ENCODE measurements around the gene C14orf180. TPM values are rescaled to one million over a fixed set of nuclear protein-coding genes. Genes with fewer than 3 reads are reported as not detected.

C14orf180 gene
- total RNA-seq, 1 donor from 2014 or later = not detected

DNA sequence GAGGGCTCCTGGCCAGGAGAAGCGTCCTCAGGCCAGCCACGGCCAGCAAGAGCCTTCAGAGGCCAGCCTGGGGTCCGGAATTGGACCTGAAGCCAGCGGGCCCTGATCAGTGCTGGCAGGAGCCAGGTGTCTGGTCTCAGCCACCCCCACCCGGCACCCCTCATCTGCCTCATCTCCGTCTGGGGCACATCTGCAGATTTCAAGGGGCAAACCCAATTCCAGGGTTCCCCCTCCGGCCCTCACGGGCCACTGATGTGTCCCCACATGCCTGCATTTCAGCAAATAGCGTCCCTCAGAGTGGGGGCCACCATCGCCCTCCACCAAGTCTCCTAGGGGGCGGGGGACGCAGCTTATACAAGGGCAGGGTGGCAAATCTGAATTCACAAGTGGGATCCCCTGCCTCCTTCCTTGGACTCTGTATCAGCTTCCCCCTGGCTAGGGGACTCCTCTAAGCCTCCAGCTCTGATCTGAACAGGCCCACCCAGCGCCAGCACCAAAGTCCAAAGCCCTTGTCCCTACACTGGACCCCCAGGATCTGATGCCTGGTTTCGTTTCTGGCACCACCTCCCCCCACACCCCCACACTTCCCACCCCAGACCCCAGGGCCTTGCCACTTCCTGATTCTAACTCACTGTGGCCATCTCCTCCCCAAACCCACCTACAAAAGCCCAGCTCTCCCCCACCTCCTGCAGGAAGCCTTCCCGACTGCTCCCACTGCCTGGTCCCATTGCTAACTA lies 14.9 kb downstream of the C14orf180 start:
- ATAC-seq = no peak

- no peak for ATAC-seq
Measured at GRCh38 chr14:104595116-104595675, 15.6 kb downstream of the C14orf180 start.

DNA sequence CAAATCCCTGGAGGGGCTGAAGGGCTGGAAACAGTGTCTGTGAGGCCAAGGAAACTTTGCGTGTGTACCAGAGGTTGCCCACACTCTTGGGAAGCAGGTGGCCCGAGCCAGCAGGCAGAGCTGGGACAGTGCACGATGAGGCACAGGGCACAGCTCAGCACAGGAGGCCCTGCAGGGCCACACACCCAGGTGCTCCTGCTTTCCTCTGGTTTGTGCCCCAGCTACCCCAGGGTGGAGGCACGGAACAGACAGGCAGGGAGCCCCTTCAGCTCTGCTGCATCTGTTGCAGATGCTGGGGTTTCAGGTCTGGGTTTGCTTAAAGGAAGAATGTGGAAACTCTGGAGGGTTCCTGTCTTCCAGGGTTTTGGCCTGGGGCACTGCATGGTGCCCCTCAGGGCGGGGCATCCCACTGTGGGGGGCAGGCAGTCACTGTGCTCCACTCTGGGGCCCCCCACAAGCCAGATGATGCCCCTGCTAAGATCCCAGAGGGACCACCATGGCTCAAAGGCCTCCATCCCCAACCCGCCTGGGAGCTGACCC lies 16.4 kb downstream of the C14orf180 start:
- ATAC-seq = no peak

DNA sequence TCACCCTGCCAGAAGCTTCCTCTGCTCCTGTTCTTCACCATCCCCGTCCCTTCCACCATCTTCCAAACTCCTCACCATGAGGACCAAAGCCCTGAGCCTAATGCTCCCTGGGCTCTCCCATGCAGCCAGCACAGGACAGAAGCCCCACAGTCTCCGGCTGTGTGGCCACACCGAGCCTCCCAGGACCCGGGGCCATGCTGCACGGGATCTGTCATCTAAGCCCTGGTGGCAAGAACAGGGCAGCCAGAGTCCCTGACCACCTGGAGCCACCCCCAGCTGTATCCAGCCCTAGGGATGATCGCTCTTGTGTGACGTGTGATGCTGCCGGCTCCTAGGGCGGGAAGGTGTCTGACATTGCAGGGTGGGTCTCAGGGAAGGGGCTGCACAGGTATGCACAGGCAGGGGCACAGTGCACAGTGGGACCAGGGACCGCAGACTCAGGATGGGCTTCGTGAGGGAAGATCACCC lies 16.9 kb downstream of the C14orf180 start:
- no peak for ATAC-seq

DNA sequence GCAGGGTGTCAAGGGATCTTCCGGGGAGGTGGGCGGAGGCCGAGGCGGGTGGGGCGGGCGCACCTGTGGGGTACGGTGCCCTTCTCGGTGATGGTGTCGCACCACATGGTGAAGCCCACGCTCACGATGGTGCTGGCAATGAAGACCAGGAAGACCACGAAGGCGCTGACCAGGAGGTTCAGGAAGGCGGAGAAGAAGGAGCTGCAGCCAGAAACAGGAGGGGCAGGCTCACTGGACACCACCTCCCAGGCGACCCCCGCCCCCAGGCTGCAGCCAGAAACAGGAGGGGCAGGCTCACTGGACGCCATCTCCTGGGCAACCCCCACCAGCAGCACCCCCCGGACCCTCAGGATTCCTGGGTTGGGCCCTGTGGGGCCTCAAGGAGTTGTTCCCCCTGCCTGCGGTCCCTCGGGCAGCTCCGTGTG lies 17.4 kb downstream of the C14orf180 start:
- ATAC-seq = no peak

- ATAC-seq = no peak
Measured at GRCh38 chr14:104597576-104597975, 18.0 kb downstream of the C14orf180 start.

DNA sequence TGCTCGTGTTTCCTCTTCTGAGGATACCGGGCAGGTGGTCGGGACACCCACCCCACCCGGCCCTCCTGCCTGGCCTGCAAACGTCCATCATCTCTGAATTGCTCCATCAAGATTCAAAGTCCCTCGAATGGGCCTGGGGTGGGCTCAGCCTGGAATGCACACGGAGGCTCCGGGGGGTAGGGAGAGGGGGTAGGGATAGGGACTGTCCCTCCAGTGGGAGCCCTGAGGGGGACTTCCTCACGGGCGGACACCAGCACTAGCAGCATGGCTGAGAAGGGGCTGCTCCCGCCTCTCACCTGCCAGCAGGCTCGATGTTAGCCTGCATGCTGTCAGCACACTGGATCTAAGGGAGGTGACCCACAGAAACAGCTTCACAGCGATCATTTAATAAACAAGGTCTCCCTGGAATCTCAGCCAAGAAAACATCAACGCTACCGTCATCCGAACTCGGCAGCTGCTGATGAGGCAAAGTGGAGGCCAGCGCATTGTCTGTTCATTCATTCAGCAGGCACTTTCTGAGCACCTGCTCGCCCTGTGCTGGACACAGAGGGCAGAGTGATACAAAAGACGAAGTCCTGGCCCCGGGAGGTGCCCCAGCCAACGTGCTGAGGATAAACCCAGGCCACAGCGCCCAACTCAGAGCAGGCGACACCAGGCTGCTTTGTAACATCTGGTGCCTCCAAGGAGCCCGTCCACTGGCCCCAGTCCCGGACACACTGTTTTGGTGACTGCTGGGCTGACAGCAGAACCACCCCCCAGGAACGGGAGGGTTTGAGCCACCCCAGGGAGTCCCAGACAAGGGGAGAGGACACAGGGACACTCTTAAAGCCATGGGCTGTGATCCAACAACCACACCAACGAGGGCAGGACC lies 18.7 kb downstream of the C14orf180 start:
- no peak for ATAC-seq

- no peak for ATAC-seq
Measured at GRCh38 chr14:104598910-104599273, 19.3 kb downstream of the C14orf180 start.

DNA sequence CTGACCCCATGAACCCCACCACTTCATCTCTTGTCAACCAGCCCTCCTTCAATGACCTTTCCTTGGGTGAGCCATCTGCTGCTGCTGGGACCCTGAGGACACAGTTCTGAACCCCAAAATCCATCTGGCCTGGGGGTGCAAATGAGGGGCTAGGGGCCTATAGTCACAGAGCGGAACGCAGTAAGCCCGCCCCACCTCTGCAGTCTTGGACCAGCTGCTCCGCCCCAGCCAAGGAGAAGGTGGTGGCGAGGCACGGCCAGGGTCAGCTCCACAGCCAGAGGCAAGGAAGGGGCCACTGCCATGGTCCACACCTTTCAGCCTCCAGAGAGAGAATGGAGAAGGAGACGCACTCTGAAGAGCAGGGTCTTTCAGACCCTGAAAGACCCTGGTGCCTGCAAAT lies 19.9 kb downstream of the C14orf180 start:
- no peak for ATAC-seq

DNA sequence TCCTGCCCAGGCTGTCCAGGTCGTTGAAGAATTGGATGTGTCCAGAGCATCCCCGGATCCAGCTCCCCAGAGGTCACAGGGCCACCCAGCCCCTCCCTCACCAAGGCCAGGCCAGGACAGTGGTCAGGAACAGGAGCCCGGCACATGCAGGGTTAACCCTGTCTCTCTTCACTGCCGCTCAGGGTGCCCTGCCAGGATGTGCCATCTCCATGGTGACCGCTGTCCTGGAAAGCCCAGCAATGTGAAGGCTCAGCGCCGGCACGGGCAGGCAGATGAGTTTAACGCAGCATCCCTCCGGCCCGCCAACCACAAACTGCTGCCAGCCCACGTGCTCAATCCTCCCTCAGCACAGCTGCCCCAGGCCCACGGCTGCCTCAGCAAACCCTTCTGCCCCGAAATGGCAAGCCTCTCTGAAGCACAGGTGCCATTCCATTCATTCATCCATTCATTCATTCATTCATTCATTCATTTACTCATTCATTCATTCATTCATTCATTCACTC lies 20.6 kb downstream of the C14orf180 start:
- ATAC-seq = no peak

- ATAC-seq = no peak
Measured at GRCh38 chr14:104600805-104601204, 21.2 kb downstream of the C14orf180 start.

- no peak for ATAC-seq
Measured at GRCh38 chr14:104601786-104602185, 22.2 kb downstream of the C14orf180 start.

DNA sequence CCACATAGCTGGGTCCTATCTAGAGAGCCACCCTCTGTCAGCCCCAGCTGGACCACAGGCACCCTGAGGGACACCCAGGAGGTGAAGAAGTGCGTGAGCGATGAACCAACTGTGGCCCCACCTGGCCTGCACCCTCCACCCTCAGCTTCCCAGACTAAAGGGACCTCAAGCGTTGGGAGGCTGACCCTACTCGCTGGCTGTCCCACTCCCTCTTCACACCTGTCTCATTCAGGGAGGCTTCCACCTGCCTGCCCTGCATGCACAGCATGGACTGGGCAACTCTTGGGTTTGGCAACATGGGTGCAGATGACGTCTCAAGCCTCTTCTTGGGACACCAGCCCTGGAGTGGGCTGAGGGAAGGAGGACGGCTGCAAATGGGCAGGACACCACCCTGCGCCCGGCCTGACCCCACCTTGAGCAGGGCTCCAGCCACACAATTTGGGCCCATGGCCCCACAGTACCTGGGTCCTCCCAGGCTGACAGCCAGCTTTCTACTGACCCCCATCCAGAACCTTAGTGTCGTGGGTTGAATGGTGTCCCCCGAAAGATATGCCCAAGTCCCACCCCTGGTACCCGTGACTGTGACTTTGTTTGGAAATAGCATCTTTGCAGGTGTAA lies 22.9 kb downstream of the C14orf180 start:
- ATAC-seq = no peak

GRCh38 chr14:104602933-104603325 lies 23.4 kb downstream of the C14orf180 start:
- ATAC-seq = no peak

- no peak for ATAC-seq
Measured at GRCh38 chr14:104603711-104604401, 24.3 kb downstream of the C14orf180 start.

DNA sequence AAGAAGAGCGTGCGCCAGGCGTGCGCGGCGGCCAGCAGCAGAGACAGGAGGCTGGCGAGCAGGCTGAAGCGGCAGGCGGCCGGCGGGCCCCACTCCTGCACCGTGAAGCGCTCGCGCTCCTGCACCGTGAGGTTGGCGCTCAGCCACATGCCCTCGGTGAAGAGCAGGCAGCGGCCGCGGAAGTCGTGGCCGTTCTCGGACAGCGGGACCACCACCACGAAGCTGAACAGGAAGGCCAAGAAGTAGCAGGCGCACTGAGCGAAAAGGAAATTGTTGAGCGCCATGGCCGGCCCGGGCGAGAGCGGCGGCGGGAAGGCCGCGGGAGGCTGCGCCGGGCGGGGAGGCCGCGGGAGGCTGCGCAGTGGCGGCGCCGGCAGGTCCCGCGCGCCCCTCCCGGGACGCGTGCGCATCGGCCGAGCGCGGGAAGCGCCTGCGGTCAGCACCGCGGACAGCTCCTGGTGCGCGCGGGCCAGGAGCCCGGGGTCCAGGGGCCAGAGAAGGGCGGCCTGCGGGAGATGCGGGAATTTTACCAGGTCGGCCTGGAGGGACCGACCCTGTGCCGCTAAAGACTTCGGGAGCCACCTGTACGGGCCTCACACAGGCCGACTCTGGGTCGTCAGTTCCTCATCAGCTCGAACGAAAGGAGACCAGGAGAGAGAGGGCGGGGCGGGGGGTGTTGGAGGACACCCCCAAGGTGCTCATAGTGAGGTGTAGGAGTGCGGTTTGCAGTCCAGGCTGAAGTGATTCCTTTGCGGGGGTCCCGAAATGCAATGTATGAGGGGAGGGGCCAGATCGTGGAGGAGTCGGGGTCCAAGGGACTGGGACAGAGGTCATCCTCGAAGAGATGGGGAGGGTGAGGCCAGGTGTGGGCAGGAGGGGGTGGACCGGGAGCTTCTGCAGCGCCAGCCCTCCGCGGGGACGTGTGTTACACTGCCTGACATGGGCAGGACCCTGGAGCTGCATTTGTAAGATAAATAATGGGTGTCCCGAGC lies 25.2 kb downstream of the C14orf180 start, which contains the start of gene TMEM179:
Gene TMEM179 (minus strand): TSS at position 315 of the 992 bp plus-strand sequence. CDS start 31 bp downstream, at position 284.
- ATAC-seq = peak; percentile 20

DNA sequence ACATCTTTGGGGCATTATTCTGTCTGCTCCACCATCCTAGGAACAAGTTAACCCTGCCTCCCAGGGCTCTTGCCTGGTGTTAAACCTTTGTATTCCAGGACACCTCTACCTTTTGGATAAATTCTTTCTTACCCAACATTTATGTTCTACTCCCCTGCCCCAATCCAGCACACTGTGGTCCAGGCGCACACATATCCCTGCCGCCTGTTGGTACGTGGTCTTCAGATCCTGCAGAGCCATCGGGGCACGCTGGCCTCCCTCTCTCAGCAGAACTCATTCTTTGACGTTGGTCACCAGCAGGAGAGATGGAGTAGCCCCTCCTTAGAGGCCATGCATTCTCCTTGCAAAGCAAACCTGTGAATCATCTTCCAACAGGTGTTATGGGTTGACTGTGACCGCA lies 30.1 kb downstream of the C14orf180 start:
- no peak for ATAC-seq

DNA sequence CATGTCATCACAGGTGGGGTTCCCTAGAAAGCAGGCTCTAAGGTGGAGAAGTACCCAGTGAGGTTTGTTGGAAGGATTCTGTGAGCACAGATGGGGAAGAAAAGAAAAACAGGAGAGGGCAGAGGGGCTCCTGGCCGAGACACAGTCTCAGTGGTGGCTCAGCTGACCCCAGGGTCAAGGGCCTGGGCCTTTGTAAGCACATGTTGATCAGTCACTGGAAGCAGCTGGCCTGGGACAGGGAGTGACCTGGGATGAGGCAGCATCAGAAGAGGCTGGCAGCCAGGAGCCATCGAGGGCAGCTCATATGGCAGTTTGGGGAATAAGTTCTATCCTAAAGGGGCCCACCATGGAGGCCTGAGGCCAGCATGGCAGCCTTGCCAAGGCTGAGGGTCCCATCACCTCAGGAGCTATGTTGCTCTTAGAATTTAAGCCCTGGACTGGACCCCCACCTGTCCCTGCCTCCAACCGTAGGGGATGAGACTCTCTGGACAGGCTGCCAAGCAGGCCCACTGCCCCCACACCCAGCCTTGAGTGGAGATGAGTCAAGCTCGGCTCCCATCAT lies 31.3 kb downstream of the C14orf180 start:
- ATAC-seq = no peak

GRCh38 chr14:104611881-104612280 lies 32.3 kb downstream of the C14orf180 start:
- no peak for ATAC-seq
